ENCODE results near the gene ISM1.

- TF ChIP-seq, protein P1, sequence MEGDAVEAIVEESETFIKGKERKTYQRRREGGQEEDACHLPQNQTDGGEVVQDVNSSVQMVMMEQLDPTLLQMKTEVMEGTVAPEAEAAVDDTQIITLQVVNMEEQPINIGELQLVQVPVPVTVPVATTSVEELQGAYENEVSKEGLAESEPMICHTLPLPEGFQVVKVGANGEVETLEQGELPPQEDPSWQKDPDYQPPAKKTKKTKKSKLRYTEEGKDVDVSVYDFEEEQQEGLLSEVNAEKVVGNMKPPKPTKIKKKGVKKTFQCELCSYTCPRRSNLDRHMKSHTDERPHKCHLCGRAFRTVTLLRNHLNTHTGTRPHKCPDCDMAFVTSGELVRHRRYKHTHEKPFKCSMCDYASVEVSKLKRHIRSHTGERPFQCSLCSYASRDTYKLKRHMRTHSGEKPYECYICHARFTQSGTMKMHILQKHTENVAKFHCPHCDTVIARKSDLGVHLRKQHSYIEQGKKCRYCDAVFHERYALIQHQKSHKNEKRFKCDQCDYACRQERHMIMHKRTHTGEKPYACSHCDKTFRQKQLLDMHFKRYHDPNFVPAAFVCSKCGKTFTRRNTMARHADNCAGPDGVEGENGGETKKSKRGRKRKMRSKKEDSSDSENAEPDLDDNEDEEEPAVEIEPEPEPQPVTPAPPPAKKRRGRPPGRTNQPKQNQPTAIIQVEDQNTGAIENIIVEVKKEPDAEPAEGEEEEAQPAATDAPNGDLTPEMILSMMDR (IDR thresholded peaks at IDR 0.05; ENCODE audit: borderline replicate concordance, extremely low read depth, low read length, poor library complexity, severe bottlenecking) = no peak
- no peak for TF ChIP-seq EZH2 (IDR thresholded peaks at IDR 0.05; ENCODE audit: borderline replicate concordance, low read depth, low read length, severe bottlenecking)
These were observed 33.2 kb upstream of the ISM1 start for GRCh38 chr20:13187899-13188298.
